Measurements from ENCODE around the gene LRRC14B.
"Not testable (repeated sequence)": the region's sequence is repeated elsewhere in the genome, so short reads cannot be mapped to it uniquely, and the experiment has no call there.

Gene LRRC14B

DNA sequence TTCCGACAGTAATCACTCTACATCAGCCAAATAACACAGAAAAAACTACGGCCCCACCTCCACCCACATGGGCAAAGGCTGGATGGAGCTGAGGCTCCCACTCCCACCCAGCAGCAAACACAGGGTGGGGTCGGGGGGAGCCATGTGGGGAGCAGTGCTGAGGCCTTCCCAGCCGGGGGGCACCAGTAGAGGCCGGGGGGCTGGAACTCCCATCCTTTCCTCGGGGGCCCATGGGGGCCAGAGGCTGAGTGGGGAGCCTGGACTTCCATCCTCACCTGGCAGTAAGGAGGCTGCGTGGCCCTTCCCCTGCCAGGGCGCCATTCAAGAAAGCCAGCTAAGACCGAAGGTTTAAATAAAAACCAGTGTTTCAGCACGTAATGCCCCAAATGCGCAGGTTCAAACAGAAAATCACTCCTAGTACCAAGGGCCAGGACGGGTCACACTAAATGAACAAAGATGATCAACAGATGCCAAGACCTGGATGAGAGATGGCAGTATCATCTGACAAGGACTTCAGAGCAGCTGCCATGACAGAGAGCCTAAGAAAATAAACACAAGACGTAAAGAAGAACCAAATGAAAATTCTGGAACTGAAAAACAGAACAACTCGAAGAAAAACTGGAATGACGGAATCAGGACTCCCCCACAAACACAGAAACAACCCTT is 17.3 kb downstream of the LRRC14B start:
- peak; percentile 19 for ATAC-seq

DNA sequence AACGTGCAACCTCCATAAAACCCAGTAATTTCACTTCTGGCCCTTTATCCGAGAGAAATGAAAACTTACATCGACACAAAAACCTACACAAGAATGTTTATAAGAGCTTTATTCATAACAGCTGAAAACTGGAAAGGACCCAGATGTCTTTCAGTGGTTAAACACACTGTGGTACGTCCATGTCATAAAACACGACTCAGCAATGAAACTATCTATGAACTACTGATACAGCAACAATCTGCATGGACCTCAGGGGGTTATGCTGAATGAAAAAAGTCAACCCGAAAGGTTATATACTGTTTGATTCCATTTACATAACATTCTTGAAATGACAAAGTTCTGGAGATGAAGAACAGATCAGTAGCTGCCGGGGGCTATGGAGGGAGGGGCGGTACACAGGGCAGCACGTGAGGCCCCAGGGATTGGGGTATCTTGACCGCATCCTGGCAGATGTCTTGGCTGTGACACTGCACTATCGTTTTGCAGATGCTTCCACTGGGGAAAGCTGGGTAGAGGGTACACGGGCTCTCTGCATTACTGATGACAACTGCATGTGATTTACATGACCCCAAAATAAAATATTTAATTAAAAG is 22.6 kb downstream of the LRRC14B start:
- ATAC-seq (no peak), DNase-seq (no peak)

More for the DNA sequence above, 17.3 kb downstream of the LRRC14B start:
- DNase-seq: no peak

DNA sequence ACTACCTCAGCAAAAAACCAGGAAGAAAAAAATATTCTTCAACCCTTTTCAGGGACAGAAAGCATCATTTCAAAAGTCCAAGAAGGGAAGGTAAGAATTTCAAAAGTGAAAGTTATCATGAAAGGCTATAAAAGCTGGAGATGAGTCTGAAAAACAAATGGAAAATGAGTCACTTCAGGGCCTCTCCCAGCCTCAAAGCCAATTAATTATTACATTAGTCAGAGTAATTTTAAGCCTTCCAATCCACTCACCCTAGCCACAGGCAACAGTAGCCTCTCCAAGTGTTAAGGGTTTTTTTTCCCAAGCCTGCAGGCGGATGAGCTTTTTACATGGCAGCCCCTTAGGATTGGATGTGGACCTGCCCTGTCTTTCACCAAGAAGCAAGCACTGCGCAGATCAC is 24.0 kb downstream of the LRRC14B start:
- ATAC-seq: peak; percentile 48
- DNase-seq: not testable (repeated sequence)

DNA sequence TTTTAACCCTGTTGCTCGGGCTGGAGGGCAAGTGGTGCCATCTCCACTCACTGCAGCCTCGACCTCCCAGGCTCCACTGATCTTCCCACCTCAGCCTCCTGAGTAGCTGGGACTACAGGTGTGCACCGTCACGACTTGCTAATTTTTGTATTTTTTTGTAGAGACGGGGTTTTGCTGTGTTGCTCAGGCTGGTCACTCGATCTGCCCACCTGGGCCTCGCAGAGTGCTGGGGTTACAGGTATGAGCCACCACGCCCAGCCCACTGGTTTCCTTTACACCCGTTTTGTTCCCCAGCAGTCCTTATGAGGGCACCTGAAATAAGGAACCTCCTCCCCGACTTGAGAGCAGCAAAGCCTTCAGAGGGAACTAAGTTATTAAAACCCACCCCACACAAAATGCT is 24.8 kb downstream of the LRRC14B start:
- not testable (repeated sequence) for DNase-seq, ATAC-seq

DNA sequence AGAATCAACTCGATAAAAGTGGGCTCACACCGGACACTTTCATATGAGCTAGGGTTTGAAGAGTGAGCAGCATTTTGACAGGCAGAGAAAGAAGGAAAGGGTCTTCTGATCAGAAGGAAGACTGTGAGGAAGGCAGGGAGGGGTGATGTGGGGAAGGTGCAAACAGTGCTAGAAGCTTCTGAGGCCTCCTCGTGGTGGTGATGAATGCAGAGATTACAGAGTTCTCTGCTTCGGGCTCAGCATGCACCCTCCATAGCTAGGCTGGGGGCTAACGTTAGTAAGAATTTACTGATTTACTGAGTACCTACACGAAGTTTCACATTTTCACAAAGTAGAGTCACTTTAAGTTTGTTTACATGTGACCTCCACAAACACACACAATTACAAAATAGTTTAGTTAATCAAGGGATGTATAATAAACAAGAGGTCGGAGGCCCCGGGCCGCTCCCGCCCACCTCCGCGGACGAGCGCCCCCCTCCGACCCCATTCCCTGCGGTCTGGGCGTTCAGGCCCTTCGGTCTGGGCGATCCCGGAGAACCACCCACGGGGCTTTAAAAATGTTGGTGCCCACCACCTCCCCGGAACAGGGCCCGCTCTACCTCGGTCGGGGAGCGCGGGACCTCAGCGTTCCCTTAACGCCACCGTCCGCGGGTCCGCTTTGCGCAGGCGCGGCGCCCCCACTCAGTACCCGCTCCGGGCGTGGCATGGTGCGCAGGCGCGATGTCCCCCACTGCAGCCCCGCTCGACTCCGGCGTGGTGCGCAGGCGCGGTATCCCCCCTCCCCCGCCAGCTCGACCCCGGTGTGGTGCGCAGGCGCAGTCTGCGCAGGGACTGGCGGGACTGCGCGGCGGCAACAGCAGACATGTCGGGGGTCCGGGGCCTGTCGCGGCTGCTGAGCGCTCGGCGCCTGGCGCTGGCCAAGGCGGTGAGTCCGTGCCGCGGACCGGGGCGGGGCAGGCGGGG is 26.5 kb downstream of the LRRC14B start, which contains the start of the genes CCDC127 and SDHA:
CCDC127 (minus strand) TSS at position 660 of the 963 bp plus-strand sequence. CDS start 1,304 bp downstream, outside the sequence.
SDHA (plus strand) TSS at position 827 of the 963 bp plus-strand sequence; CDS start at position 863, 36 bp downstream.
- ATAC-seq: peak; percentile 87
- peak; percentile 99 for DNase-seq

DNA sequence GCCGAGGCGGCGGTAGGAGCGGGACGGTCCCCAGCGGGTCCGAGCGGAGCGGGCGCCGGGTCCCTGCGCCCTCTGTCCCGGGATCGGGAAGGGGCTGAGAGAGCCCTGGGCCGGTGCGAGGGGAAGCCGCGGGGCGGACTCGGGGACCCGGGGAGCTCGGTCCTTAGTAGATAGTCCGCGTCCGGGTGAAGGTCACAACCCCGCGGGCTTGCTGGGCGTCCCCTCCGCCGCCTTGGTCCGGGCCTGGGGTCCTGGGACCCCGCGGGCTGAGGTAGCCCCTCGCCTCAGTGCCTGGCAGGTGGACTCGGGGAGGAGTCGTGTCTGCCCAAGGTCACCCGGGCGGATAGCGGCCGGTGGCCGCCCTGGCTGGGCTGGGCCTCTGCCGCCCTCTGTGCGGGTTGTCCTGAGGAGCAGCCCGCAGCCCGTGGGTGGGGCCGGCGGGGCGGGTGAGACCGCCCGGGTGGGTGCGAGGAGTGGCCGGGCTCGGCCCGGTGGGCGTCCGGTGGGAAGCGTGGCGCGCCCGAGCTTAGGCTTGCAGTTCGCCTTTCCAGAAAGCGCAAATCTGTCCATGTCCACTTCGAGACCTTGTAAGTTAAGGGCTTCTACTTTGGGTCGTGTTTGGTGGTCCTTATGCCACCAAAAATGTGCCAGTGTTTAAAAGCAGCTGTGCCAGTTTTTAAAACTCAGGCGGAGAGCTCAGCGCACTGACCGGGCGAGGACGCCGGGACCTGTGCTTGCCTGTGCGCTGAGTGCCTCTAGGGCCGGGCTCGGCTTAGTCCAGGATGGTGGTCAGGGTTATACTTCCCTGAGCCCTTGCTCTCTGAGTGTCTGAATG is 27.4 kb downstream of the LRRC14B start:
- ATAC-seq (peak; percentile 29), DNase-seq (peak; percentile 28)

DNA sequence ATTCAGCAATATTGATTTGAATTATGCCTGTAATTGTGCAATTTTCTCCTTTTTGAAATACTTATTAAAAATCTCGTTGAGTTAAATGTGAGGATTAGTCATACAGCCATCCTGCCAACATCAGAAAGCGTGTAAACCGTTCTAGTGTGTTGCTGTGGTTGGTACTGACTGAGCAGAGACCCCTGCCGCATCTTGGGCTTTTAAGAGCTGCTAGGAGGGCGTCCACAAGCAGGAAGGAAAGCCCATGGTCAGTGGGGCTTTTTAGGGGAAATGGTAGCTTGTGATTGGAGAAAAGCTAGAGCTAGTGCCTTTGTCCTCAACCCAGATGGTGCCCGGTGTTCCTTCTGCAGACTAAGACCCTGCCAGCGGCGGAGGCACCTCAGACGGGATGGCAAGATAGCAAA is 28.2 kb downstream of the LRRC14B start:
- ATAC-seq (no peak), DNase-seq (peak; percentile 24)

DNA sequence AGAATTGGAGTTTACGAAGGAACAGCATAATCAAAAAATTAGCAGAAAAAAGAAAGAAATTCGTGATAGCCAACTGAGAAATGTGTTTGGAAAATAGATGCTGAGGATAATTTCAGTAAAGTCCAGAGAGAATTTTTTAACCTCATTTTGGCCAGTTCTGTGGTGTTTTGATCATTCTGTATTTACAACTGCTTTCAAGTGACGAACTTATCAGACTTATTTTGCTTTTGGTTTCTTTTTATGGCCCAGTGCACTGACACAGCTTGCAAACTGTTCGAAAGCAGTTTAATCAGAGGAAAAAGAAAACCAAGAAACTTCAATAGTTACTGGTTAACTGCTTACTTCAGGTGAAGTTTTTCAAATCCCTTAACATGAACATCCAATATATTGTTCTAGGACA is 28.7 kb downstream of the LRRC14B start:
- DNase-seq (no peak), ATAC-seq (no peak)

DNA sequence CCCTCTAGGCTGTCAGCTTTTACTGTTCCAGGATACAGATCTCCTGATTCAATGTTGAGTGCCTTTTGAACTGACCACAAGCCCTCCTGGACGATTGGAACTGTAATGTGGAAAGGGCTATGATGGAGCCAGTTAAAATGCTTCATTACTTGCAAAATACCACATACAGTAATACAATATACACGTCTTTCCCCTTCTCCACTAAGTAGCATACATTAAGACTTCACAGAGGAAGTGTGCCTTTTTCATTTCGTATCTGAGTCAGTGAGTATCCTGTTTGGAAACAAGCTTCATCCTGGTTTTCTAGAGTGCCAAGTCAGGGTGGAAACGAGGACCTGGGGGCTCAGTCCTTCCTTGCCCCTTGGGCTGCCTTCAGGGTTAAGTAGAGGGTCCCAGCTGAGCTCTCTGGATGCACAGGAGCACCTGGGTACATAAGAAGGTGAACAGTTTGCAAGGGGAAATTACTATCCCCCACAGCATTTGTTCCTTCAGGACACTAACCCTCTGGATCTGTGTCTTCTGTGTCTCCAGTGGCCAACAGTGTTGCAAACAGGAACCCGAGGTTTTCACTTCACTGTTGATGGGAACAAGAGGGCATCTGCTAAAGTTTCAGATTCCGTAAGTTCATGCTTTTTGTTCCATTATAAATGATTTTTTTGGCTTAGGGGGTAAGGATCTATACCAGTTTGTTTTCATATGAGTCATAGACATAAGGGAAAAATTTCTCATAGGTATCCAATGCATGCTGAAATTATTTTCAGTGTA is 31.8 kb downstream of the LRRC14B start:
- not testable (repeated sequence) for DNase-seq, ATAC-seq

DNA sequence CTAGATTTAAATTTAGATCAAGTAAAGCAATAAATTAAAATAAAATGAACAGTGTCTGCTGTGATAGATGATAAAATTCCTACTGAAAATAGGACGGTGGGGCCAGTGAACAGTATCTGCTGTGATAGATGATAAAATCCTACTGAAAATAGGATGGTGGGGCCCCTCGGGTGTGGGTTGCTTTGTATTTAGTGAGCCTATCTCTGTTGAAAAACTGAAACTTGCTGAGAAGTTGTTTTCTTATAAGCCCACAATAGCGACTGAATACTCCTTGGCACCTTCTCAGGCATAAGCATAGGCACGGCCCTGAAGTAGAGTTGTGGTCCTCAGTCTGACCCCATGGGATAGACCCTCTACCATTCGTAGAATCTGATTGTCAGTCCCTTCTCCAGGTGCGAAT is 32.5 kb downstream of the LRRC14B start:
- no peak for ATAC-seq
- no peak for DNase-seq

DNA sequence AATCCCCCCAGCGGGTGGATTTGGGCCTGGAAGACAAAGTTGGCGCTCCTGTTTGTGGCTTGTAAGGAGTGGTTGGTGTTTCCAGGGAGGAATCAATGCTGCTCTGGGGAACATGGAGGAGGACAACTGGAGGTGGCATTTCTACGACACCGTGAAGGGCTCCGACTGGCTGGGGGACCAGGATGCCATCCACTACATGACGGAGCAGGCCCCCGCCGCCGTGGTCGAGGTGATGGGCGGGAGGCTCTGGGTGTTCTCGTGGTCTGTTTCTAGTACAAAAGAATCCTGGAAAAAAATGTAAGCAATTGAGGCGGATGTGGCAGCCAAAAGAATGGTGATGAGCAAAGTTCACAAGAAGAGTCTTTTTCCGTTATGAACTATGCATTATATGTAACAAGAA is 34.0 kb downstream of the LRRC14B start:
- no peak for ATAC-seq
- no peak for DNase-seq

DNA sequence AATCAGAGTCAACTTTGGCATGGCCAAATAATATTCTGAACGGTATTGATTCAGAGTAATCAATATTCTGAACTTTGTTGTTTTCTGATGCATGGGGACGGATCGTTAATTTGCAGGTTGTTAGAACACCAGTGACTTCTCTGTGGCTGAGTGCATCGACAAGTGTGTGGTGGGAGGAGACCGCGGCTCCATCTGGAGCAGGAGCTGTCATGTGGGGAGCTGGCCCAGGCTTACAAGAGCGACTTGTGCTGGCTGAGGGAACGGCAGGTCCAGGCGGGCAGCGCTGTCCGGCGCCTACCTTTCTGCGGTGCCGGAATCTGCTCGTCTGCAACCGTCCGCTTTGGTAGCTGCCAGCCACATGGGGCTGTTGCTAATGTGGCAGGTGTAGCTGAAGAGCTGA is 36.1 kb downstream of the LRRC14B start:
- not testable (repeated sequence) for ATAC-seq, DNase-seq

DNA sequence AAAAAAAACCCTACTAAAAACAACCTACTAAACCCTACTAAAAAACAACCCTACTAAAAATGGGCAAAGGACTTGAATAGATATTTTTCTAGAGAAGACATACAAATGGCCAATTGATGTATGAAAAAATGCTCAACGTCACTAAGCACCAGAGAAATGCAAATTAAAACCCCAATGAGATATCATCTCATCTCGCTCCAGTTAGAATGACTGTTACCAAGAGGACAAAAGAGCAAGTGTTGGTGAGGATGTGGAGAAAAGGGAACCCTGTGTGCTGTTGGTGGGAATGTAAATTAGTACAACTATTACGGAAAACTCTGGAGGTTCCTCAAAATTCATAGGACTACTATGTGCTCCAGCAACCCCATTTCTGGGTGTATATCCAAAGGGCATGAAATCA is 37.6 kb downstream of the LRRC14B start:
- ATAC-seq: no peak
- no peak for DNase-seq

DNA sequence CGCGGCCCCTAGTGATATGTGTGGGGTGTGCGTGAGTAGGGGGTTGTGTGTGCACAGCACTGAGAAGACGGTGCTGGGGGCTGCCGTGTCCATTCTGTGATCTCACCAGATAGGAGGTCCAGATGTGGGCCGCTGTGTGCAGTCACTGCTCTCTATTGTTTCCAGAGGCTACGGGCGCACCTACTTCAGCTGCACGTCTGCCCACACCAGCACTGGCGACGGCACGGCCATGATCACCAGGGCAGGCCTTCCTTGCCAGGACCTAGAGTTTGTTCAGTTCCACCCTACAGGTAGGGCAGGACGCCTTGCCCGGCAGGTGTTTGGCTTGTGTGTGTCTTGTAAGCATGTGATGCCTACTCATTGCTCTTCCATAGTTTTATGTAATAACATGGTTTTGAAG is 39.4 kb downstream of the LRRC14B start:
- DNase-seq: no peak
- ATAC-seq: peak; percentile 19

DNA sequence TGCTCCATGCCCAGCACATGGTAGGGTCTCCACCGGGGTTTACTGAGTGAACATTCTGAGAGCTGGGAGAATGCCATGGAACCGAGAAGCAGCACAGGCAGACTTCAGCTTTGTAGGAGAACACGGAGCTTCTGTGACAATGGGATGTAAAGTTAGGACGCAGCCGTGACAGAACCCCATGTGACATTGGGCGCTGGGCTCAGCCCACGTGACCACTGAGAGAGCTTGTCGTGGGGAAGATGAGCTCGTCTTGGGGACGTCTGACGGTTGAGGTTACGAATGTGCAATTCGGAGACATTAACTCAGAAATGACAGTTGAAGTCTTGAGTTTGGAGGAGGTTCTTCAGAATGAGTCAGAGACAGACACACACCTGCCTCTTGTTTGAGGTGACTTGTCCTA is 40.4 kb downstream of the LRRC14B start:
- DNase-seq (no peak), ATAC-seq (no peak)

DNA sequence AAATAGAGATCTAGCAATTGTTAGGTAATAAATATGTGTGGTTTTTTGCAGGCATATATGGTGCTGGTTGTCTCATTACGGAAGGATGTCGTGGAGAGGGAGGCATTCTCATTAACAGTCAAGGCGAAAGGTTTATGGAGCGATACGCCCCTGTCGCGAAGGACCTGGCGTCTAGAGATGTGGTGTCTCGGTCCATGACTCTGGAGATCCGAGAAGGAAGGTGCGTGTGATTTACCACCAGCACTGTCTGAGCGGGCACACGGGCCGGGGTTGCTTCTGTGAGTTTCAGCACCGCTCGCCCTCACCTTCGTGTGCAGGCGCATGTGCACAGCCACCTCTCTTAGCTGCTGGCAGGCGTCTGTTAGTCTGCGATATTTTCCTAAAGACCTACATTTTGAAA is 42.1 kb downstream of the LRRC14B start:
- not testable (repeated sequence) for DNase-seq, ATAC-seq

DNA sequence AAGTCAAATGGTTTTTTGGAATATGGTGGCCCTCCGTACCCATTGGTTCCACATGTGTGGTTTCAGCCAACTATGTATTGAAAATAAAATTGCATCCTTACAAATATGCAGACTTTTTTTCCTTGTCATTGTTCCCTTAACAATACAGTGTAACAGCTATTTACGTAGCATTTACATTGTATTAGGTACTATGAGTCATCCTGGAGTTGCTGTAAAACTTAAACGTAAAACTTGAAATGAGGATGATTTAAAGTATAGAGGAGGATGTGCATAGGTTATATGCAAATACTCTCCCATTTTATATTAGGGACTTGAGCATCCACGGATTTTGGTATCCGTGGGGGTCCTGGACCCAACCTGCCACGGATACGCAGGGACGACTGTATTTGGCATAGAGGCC is 43.2 kb downstream of the LRRC14B start:
- DNase-seq (no peak), ATAC-seq (no peak)

DNA sequence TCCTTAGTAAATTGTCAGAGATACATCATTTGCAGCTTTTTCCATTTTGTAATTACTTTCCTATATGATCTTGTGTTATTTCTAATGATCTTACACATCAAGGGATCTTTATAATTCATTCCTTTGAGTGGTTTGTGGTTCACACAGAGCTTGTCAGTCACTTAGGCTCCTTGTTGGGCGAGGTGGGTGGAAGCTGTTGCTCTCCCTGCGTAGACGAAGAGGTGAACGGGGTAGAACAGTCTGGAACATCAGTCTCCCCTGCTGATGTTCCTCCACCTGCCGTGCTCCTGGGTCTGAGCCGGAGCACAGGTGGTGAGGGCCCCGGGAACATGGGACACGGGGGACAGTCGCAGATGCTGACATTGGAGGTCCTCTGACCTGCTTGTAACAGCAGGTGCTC is 44.2 kb downstream of the LRRC14B start:
- not testable (repeated sequence) for ATAC-seq, DNase-seq

DNA sequence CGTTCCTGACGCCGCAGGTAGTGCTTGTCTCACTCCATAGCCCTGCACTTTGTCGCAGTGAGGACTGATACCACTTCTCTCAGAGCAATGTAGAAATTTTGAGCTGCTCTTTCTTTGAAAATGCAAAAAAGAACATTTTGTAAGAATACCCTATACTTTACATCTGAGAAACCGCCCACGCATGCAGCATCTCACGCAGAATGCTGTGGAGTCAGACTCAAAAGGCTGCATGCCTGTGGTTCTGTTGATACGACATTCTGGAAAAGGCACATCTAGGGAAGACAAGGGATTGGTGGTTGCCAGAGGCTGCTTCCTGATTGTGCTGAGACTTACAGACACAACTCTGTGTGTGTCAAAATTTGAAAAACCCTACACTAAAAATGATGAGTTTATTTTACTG is 46.6 kb downstream of the LRRC14B start:
- not testable (repeated sequence) for DNase-seq, ATAC-seq

DNA sequence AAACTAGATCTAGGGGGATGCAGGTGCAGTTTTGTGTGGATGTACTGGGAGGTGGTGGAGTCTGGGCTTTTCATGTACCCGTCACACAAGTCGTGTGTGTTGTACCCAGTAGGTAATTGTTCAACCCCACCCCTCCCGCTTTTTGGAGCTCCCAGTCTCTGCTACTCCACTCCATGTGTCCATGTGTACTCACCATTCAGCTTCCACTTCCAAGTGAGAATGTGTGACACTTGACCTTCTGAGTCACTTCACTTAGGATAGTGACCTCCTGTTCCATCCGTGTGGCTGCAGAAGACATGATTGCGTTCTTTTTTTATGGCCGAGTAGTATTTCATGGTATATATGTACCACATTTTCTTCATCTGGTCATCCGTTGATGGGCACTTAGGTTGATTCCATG is 49.3 kb downstream of the LRRC14B start:
- not testable (repeated sequence) for DNase-seq, ATAC-seq

All from stimulated activated naive CD8-positive, alpha-beta T cell treated with anti-CD3 and anti-CD28 coated beads, Interleukin-15, Interleukin-2, amounts not matched to agents 100 U/mL and 50 U/mL, for 24 hours (primary cell).